NK-92 (cell line): Measurements from ENCODE around the gene LUZP1.
"Not testable (repeated sequence)": the region's sequence is repeated elsewhere in the genome, so short reads cannot be mapped to it uniquely, and the experiment has no call there.

ENCODE experiments used
- DNase-seq: peaks from one replicate; lab custom pipeline; 2025; ENCODE audit not compliant: unreplicated experiment; lab: John Stamatoyannopoulos, UW

Gene LUZP1

DNA sequence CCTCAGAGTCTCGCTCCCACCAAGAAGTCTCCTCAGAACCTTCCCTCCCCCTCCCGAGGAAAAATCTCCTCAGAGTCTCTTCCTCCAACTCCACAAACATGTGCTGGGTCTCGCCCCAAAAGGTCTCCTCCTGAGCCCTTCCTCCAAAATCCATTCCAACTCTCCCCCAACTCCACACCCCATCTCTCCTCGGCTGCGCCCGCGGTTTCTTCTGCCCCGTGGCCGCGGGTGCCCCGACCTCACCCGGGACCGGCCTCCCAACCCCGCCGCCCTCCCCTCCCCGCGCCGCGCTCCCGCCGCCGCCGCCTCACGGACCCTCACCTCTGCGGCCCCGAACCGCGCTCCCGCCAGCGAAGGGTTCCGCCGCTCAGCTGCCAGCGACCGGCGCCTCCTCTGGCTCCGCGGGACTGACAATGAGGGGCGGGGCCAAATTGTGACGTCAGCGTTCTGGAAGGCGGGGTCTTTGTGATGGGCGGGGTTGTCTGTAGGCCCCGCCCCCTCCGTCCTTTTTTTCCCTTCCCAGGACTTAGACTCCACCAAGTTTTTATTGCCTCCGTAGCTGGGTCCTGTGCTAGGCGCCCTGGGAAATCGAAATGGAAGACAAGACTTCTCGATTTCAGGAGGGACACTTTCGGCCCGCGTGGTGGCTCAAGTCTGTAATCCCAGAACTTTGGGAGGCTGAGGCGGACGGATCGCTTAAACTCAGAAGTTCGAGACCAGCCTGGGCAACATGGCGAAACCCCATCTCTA, at the start of gene LUZP1:
LUZP1 (minus strand) TSS at position 412 of the 750 bp plus-strand sequence.
- DNase-seq: peak; percentile 34

DNA sequence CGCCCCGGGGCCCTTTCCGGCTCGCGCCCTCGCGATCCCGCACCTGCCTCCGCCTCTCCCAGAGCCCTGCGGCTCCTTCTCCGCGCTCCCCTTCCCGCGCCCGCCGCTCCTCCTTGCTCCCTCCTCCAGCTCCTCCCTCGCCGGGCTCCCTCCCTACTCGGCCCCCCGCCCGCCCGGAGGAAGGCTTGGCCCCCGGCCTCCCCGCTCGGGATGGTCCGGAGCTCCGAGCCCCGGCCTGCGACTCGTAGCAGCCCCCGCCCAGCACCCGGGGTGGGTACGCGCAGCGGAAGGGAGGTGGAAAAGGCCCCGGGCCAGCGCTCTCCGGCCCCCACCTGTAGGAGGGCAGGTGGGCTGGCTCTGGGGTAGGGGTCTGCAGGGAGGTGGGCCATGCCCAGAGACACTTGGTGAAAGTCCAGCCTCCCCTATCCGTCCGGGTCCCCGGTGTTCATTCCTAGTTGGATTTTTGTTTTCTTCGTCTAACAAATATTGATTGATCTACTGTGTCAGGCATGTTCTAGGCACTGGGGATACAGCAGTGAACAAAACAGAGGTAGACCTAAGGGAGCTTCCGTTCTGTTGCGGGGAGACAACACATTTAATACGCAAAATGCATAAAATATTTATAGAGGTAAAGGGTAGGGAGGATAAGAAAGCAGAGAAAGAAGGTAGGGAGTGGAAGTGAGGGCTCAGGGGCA, 48.9 kb upstream of the LUZP1 start, which contains the start of gene HTR1D:
HTR1D (minus strand) TSS at position 82 of the 695 bp plus-strand sequence. CDS start 23,283 bp downstream, outside the sequence.
- no peak for DNase-seq

DNA sequence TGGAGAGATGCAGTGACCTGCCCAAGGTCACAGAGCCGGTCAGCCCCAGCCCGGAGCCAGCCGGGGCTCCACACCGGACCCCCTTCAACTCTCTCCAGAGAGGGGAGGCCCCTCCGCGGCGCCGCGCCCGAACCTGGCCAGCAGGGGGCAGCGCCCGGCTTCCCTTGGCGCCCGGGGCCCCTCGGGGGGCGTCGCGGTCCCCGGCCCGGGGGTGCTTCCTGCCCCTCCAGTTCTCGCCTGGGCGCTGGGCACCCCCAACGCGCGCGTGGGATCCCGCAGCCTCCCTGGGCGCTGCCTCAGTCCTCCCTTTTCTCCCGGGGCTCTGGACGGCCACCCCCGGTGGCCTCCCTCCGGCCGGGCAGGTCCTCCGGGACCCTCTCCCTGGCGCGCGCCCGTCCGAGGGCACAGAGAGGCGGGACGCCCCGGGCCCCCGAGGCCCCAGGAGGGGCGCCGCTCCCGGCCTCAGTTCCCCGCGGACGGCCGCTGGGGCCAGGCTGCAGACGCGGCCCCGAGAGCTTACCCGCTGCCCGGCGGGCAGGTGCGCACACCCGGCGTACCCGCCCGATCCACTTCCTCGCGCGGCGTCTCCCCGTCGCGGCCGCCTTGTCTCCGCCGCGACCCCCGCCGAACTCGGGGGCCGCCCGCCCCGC, 48.2 kb upstream of the LUZP1 start:
- DNase-seq: no peak

DNA sequence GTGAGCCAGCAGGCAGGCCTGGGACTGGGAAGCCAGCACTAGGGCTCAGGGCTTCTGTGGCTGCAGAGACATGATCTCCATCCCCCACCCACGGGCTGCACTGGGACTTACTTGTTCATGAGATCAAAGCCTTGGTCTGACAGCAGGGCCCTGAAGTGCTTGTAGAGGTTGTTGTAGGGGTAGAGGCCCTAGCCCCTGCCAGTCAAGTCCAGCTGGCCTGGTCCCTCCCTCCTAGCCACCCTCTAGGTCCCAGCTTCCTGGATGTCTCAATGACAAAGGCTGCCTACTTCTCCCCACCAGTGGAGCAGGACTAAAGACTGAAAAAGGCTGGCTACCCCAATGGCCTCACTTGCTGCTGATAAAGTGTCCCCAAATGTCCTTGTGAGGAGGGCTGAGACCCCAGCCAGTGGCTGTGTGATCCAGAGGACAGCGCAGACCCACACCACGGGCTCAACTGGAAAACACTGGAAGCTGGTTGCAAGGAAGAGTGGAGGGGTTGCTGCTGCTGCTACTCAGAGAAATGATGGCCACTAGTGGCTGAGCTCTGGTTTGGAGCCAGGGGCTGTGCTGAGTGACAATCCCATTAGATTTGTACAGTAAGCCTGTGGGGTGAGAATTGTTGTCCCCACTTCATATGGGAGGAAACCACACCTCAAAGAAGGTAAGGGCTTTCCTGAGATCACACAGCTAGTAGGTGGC, 47.2 kb upstream of the LUZP1 start:
- no peak for DNase-seq

DNA sequence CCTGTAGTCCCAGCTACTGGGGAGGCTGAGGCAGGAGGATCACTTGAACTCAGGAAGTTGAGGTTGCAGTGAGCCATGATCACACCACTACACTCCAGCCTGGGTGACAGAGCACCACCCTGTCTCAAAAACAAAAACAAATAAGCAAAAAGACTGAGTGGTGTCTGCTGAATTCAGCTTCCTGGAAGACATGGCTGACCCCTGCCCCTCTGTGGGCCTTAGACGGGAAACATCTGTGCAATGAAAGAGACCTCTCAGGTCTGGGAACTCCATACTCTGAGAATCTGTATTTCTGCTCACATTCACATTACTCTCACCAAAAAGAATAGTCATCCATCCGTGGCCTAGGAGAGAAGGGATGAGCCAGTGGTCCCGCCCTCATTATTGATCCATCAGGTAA, 46.6 kb upstream of the LUZP1 start:
- no peak for DNase-seq

DNA sequence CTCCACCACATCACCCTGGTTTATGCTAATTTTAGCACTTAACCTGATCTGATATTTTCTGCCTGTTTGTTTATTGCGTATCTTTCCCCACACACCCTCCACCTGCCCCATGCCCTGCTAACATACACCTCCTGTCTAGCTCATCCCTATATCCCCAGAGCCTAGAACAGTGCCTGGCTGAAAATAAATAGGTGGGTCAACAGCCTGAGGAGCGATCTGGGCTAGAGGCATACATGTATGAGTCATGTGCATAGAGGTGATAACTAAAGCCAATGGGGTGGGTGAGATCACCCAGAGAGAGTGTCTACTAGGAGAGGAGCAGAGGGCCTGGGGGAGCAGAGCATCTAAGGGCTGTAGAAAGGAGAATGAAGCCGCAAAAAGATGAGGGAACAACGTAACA, 46.0 kb upstream of the LUZP1 start:
- DNase-seq: no peak

DNA sequence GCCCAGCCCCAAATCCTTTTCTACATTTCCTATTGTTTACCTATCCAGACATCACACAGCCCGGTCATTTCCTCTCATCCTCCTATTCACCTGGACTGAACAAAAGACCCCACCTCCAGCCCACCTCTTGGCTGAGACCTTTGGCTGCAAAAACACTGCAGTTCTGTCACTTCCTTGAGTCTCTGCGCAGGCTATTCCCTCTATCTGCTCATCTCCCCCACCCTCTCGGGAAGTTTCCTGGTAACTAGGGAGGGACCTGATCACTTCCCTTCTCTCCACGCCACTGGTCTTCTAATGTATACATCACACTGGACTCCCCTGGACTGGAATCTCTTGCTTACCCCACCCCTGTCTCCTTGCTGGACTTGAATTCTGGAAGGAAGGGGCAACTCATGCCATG, 43.3 kb upstream of the LUZP1 start:
- no peak for DNase-seq

DNA sequence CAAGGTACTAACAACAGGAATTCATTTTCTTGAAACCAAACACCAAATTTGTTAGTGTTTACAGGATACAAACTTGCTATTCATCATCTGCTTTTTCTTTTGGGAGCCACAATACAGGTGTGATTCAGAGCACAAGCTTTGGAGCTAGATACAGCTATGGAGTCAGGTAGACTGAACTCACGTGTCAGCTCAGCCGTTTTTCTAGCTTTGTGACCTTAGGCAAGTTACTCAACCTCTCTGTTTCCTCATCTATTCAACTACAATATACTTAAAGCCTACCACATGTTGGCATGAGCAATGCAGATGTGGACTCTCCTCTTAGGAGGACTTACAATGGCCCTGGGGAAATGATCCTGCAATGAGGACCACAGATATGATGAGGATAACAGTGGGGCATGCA, 42.3 kb upstream of the LUZP1 start:
- no peak for DNase-seq

DNA sequence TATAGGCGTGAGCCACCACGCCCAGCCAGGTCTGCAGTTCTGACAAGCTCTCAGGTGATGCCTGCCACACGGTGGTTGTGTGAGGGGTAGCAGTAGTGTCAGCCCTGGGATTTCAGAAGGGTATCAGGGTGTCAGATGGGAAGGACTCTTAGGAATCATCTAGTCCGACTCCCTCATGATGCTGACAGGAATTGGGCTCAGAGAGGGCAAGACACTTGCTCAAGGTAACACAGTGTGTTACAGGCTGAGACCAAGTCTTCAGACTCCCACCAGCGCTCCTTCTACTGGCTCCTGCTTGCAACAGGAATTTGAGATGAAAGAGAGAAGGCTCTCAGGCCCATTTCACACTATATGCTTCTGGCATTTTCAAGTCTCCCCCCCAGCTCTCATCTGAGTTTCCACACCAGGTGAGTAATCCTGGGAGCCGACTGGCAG, 41.7 kb upstream of the LUZP1 start:
- DNase-seq: no peak

DNA sequence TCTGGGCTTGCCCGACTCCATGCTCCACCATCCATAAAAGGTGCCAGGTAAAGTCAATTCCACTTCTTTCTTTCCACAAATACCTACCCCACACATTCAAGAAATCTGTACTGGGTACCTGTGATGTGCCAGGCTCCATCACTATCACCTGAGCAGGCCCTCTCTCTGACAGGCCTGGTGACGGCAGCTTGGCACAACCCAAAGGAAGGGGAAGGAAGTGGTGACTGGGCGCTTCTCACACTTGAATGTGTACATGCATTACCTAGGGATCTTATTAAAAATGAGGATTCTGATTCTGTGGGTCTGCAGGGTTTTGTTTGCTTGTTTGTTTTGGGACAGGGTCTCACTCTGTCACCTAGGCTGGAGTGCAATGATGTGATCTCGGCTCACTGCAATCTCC, 41.1 kb upstream of the LUZP1 start:
- no peak for DNase-seq

DNA sequence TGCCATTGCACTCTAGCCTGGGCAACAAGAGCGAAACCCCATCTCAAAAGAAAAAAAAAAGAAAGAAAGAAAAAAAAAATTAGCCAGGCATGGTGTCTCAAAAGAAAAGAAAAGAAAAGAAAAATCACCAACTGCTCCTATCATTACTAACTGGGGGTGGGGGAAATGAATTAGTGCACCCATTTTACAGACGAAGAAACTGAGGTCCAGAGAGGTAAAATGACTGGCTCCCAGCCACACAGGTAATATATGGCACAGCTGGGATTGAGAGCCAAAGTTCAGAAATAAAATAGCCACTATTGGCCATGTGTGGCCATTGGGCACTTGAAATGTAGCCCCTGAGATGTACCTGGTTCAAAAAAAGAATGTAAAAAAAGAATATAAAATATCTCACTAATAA, 39.9 kb upstream of the LUZP1 start:
- DNase-seq: no peak

DNA sequence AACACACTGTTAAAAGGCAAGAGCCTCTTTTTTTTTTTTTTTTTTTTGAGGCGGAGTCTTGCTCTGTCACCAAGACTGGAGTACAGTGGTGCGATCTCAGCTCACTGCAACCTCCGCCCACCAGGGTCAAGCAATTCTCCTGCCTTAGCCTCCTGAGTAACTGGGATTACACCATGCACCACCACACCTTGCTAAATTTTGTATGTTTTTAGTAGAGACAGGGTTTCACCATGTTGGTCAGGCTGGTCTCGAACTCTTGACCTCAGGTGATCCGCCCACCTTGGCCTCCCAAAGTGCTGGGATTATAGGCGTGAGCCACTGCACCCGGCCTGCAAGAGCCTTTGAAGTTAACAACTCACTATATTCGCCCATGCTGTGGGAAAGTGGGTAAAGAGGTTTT, 39.1 kb upstream of the LUZP1 start:
- not testable (repeated sequence) for DNase-seq

DNA sequence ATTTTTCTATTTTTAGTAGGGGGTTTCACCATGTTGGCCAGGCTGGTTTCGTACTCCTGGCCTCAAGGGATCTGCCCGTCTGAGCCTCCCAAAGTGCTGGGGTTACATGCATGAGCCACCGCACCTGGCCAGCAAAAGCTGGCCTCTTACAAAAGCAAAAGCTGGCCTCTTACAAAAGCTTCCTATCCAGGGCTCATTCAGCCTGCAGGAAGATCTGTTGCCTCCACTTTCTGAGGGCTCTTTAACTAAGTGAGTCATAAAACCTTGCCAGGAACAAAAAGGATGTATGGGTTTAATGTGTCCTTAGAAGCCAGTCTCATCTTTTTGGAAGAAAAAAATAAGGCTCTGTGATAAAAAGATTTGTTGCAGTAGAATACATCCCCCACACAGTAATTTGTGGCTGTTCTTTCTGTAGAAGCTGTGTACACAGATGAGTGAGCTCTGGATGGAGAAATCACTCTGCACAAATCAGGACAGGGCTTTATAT, 33.6 kb upstream of the LUZP1 start:
- no peak for DNase-seq

DNA sequence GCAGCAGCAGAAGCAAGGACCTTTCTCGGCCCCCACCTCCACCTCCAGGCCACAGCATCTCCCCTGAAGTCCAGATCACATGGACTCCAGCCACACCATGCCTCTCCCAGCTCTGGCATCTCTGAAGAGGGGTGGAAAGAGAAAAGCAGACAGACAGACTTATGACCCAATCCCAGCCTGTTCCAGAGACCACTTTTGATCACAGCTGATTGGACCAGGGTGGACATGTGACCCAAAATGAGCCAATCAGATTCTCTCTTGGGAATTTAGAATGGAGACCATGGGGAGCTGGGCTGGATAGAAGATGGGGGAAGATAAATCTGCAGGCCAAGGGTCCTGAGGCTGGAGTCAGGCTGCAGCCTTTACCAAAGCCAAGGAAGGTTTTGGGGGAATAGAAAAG, 32.2 kb upstream of the LUZP1 start:
- DNase-seq: no peak

DNA sequence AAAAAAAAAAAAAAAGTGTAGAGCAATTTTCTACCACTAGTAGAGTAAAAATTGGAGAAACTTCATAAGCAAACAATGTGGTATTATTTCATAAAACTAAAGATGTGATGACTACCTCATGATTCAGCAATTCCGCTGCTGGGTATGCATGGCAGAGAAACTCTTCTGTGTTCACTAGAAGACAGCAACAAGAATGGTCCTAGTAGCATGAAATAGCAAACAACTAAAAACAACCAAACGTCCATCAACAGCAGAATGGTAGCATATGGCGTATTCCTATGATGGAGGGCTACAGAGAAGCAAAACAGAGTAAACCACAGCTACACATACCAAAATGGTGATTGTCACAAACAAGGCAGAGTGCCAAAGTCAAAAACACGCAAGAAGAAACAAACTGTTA, 29.7 kb upstream of the LUZP1 start:
- DNase-seq: no peak

DNA sequence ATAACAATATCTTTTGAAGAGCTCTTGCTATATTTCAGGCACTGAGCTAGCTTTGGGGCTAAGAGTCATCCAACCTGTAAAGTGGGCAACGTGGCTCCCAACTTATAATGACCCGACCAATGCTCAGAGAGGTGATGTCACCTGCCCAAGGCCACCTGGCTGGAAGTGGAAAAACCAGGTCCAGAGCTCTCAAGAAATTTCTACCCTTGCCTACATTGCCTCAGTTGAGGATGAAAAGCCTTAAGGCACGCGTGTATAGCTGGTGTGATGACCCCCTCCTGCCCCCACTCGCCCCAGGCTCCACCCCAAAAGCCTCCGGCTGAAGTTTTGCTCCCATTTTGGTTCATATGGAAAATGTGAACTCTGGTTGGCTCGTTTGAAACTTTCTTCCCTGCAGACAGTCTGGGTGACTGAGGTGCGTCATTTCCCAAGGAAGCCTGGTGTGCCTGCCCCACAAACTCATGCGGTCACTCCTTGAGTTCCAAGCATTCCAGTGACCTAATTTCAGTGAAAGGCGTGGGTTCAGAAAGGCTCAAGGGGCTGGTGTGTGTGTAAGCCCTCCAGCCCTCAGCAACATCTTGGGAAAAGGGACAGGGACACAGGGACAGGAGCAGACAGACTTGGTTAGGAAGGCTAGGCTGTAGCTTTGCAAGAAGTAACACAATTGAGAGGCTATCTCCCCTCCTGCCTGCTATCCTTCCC, 28.1 kb upstream of the LUZP1 start:
- no peak for DNase-seq

DNA sequence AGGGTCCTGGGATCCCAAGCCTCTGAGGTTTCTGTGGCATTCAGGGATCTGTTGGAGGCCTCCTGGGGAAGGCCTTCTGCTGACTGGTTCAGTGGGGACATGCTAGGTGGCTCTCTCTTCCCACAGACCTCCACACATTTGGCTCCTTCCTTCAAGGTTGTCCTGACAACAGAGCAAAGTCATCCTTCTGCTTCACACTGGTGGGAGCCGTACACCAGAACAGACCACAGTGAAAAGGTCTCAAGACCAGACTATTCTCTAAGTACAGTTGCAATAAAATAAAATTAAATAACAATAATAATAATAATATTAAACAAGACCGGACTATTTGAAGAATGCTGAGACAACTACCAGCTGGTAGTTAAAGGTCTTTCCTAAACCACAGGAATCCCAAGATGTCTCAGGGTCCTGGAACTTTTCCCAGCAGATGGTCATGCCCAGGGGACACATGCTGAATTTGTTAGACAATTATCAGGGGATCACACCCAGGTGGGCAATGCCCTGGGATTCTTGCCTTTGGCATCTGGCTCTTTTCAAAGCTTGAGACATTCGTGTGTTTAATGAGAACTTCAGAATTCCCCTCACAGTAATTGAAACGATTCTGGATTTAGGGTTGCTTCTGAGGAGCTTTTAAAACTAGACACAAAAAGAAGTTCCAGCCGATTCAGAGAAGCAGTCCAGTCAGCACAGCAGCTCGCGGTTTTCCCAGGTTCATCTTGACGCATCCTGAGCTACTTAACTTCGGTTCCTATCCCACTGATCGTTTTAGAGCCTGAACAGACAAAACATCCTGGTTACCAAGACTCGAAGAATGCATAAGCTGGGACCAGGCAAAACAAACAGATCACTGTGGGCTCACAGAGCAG, 25.7 kb upstream of the LUZP1 start:
- no peak for DNase-seq

DNA sequence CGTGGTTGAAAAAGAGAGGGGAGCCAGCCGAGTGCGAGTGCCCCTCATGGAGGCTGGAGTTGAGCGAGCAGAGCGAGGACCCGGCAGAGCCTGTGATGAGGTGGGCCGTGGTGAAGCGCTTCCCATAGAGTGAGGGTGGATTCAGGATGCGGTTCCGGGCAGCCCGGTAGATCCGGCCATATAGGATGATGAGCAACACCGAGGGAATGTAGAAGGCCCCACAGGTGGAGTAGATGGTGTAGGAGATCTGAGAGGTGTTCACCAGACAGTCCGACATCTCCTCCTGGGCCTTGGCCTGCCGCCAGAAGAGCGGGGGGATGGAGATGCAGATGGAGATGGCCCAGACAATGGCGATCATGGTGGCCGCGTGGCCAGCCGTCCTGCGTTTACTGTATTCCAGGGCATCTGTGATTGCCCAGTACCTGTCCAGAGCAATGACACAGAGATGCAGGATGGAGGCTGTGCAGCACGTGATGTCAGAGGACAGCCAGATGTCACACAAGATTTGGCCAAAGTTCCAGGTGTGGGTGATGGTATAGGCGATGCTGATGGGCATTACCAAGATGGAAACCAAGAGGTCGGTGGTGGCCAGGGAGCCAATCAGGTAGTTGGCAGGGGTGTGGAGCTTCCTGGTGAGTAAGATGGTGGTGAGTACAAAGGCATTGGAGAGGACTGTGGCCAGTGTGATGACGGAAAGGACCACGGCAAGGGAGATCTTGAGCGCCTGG, 24.9 kb upstream of the LUZP1 start:
- DNase-seq: no peak

DNA sequence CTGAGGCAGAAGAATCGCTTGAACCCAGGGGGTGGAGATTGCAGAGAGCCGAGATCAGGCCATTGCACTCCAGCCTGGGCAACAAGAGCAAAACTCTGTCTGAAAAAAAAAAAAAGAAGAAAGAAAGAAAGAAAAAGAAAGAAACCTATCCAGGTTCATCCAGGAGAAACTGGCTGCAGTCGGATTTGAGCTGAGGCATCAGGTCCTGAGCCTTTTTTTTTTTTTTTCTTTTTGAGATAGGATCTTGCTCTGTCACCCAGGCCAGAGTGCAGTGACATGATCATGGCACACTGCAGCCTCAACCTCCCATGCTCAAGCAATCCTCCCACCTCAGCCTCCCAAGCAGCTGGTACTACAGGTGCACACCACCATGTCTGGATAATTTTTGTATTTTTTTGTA, 22.5 kb upstream of the LUZP1 start:
- DNase-seq: no peak
